Measurements from ENCODE around the gene BPI. TPM values are rescaled to one million over a fixed set of nuclear protein-coding genes. Genes with fewer than 3 reads are reported as not detected.

Gene BPI
- total and polyA plus RNA-seq, 3 donors from 2014 or later = 9.3 to 29.0 (median 17.5) TPM

- peaks cover 19% of the 10 kb centered on the region for H3K4me1 ChIP-seq
- no peaks in the 10 kb centered on the region for H3K36me3 ChIP-seq (ENCODE audit: low read depth, missing control alignments)
- no peak overlapping the region for H3K27ac ChIP-seq
- H3K4me3 ChIP-seq = no peak overlapping the region
- intact Hi-C loops (cut with DNase I; ENCODE audit: low total_unique reads) = no loop called here
- H3K9me3 ChIP-seq = no peaks in the 10 kb centered on the region
- TF ChIP-seq POLR2A (IDR thresholded peaks at IDR 0.05) (no peak), CTCF (IDR thresholded peaks at IDR 0.05) (no peak)
- no peak for DNase-seq
- no peaks in the 10 kb centered on the region for H3K27me3 ChIP-seq
- 88 to 89% methylated on average over 4 of the region's 4 CpGs for WGBS, 2 donors
These were observed 42.8 kb downstream of the BPI start for GRCh38 chr20:38346741-38347140.

- Histone ChIP-seq H3K27ac (no peak overlapping the region), H3K4me3 (no peak overlapping the region), H3K27me3 (no peaks in the 10 kb centered on the region), H3K4me1 (peaks cover 14% of the 10 kb centered on the region), H3K36me3 (ENCODE audit: low read depth, missing control alignments) (no peaks in the 10 kb centered on the region), H3K9me3 (no peaks in the 10 kb centered on the region)
- intact Hi-C loops (cut with DNase I; ENCODE audit: low total_unique reads) = no loop called here
- TF ChIP-seq POLR2A (IDR thresholded peaks at IDR 0.05) = no peak
- no peak for TF ChIP-seq CTCF (IDR thresholded peaks at IDR 0.05)
- no peak for DNase-seq
- WGBS, 2 donors = 86 to 91% methylated on average over 5 of the region's 5 CpGs
These were observed 45.9 kb downstream of the BPI start for GRCh38 chr20:38349856-38350255.

GRCh38 chr20:38350879-38351775 is 47.2 kb downstream of the BPI start:
- H3K9me3 ChIP-seq = no peaks in the 10 kb centered on the region
- H3K36me3 ChIP-seq (ENCODE audit: low read depth, missing control alignments) = no peaks in the 10 kb centered on the region
- H3K4me3 ChIP-seq = no peak overlapping the region
- H3K27ac ChIP-seq = peak overlapping the region in 1 of 2 donors; percentile 23
- no peaks in the 10 kb centered on the region for H3K27me3 ChIP-seq
- peaks cover 14% of the 10 kb centered on the region for H3K4me1 ChIP-seq
- intact Hi-C loops (cut with DNase I; ENCODE audit: low total_unique reads) = no loop called here
- WGBS, 2 donors = 48 to 70% methylated on average over 9 to 15 of the region's 15 CpGs
- TF ChIP-seq POLR2A (IDR thresholded peaks at IDR 0.05) (no peak), CTCF (IDR thresholded peaks at IDR 0.05) (no peak)
- peak; percentile 86 for DNase-seq

- no peaks in the 10 kb centered on the region for H3K9me3 ChIP-seq
- H3K27ac ChIP-seq = no peak overlapping the region
- 66 to 74% methylated on average over 7 of the region's 7 CpGs for whole genome bisulfite sequencing, 2 donors
- intact Hi-C loops (cut with DNase I; ENCODE audit: low total_unique reads) = no loop called here
- H3K27me3 ChIP-seq = no peaks in the 10 kb centered on the region
- no peaks in the 10 kb centered on the region for H3K36me3 ChIP-seq (ENCODE audit: low read depth, missing control alignments)
- TF ChIP-seq POLR2A (IDR thresholded peaks at IDR 0.05) = no peak
- TF ChIP-seq CTCF (IDR thresholded peaks at IDR 0.05) = no peak
- H3K4me1 ChIP-seq = peaks cover 14% of the 10 kb centered on the region
- H3K4me3 ChIP-seq = no peak overlapping the region
- no peak for DNase-seq
These were observed 49.4 kb downstream of the BPI start for GRCh38 chr20:38353316-38353715.

- Histone ChIP-seq H3K4me1 (peaks cover 14% of the 10 kb centered on the region), H3K36me3 (ENCODE audit: low read depth, missing control alignments) (no peaks in the 10 kb centered on the region), H3K27ac (no peak overlapping the region), H3K27me3 (no peaks in the 10 kb centered on the region), H3K9me3 (no peaks in the 10 kb centered on the region), H3K4me3 (no peak overlapping the region)
- intact Hi-C loops (cut with DNase I; ENCODE audit: low total_unique reads) = no loop called here
- TF ChIP-seq POLR2A (IDR thresholded peaks at IDR 0.05) (no peak), CTCF (IDR thresholded peaks at IDR 0.05) (no peak)
- DNase-seq = no peak
- WGBS, 2 donors = 88 to 97% methylated on average over 7 to 10 of the region's 10 CpGs
These were observed 50.3 kb downstream of the BPI start for GRCh38 chr20:38354227-38354626.
